Activated T-cell treated with anti-CD3 and anti-CD28 coated beads, Interleukin-2, amount 50 U/mL, for 48 hours (primary cell): ENCODE results near the gene SMIM8.
"Not testable (repeated sequence)": the region's sequence is repeated elsewhere in the genome, so short reads cannot be mapped to it uniquely, and the experiment has no call there.

Experiments
- DNase-seq, 2 experiments: peaks; one replicate each; pipeline ENCODE4 v3.0.0-alpha.2; 2020

SMIM8 gene

GRCh38 chr6:87322304-87323212 lies at the start of gene SMIM8:
Gene SMIM8, plus strand, starts transcription at chr6:87322588. Its CDS starts 14,444 bp downstream, at chr6:87337032.
- peak; percentile 91 to 93 for DNase-seq

- DNase-seq: no peak
Observed at GRCh38 chr6:87274660-87275274, 47.6 kb upstream of the SMIM8 start.

- no peak for DNase-seq
Observed at GRCh38 chr6:87276624-87277023, 45.8 kb upstream of the SMIM8 start.

DNA sequence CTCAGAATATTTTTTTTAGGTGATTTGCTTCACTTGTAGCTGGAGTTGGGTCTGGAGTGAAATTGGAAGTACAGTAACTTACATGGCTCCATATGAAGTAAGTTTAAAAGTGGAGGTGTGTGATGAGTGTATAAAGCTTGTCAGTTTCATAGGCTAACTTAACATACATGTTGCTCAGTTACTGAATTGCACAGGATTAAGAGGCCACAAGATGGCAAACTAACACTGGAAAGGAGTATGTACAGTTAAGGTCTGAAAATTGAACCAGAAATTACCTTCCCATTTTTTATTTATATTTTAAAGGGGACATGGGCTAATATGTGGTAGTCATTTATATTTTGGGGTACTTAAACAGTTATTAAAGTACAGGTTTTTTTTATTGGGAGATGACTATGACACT lies 45.3 kb upstream of the SMIM8 start:
- no peak for DNase-seq

DNA sequence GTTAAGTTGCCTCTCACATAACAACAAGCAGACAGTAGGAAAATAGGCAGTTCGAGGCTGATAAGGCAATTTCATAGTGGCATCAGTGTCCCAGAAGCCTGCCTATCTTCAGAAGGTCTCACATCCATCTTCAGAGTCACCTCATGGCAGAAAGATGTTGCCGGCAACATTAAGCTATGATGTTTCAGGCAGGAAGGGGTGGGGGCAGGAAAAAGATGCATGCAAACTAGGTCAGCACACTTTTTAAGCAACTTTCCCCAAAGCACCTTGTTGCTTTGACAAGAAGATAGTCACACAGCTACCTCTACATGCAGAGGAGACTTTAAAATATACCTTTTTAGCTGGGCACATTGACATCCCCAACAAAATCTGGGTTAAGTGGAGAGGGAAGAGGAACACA lies 43.2 kb upstream of the SMIM8 start:
- no peak for DNase-seq

- no peak for DNase-seq
Observed at GRCh38 chr6:87281426-87281825, 41.0 kb upstream of the SMIM8 start.

- DNase-seq: no peak
Observed at GRCh38 chr6:87282743-87283142, 39.6 kb upstream of the SMIM8 start.

DNA sequence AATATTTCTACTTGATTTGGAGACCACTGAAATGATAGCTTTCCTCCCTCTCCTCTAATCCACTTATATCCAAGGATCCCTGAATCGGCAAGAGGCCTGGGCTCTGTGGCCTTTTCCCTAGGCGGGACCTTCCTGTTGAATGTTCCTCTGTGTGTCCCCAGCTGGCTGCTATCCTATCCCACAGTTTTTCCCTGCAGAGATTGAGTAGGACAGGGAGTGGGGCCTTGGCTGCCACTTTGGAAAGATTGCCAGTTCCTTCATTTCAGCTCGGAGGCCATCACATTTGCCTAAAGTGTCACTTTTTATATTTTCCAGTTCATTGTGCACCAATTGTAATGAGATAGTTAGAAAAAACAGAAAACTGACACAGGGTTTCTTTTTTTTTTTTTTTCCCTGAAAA lies 38.9 kb upstream of the SMIM8 start:
- DNase-seq: no peak

DNA sequence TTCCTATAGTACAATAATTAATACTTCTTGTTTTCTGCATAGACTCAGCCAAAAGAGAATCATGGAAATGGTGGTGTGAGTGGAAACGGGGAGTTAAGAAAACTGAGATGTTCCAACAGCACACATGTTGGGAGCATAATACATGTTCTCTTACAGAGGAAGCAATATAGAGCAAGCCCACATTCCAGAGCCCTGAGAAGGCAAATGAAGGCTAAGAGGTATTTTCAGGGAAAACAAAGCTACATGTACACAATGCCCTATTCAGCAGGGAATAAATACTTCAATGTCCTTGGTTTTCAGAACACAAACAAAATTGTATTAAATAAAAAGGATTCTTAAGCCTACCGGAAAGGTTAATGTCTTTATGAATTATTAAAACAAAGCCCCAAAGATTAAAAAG lies 35.1 kb upstream of the SMIM8 start:
- no peak for DNase-seq

- DNase-seq: no peak
Observed at GRCh38 chr6:87289571-87289970, 32.8 kb upstream of the SMIM8 start.

DNA sequence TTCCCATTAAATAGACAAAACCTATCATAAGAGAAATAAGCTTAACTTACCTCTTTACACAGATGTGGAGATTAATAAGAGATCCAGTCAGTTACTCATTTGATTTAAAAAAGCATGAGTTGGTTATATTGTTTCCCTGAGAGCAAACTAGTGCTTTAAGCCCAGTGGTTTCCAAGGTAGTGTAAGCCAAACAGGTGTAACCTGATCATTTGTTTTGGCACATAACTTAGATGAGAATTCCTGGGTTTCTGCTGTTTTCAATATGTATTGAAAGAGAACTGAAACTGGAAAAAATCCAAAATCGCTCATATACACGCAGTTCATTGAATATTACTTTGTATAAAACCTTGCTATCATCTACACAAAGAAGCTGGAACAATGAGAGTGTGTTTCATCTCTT lies 30.5 kb upstream of the SMIM8 start:
- DNase-seq: no peak

- DNase-seq: no peak
Observed at GRCh38 chr6:87293526-87293925, 28.9 kb upstream of the SMIM8 start.

DNA sequence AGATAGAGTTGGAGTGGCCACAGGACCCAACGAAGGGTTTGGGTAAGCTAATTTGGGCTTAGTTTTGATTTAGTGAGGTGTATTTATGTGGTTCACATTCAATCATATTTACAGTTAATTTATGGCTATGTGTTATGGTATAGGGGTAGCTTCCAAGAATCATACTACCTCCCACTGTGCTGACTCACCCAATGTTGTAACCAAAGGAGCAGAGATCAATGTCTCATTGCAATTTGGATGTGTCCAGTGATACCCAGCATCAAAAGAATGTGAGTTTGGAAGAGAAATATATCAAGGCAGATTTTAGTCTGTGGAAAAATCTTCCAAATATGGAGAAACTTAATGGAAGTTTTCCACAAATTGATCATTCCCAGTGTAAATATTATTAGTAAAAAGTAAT lies 25.3 kb upstream of the SMIM8 start:
- DNase-seq: no peak

DNA sequence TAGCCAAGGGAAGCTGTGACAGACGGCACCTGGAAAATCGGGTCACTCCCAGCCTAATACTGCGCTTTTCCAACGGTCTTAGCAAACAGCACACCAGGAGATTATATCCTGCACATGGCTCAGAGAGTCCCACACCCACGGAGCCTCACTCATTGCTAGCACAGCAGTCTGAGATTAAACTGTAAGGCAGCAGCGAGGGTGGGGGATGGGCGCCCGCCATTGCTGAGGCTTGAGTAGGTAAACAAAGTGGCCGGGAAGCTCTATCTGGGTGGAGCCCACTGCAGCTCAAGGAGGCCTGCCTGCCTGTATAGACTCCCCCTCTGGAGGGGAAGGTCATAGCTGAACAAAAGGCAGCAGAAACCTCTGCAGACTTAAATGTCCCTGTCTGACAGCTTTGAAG lies 21.1 kb upstream of the SMIM8 start:
- DNase-seq: not testable (repeated sequence)

GRCh38 chr6:87308970-87309369 lies 13.4 kb upstream of the SMIM8 start:
- no peak for DNase-seq

GRCh38 chr6:87312860-87313259 lies 9.5 kb upstream of the SMIM8 start:
- no peak for DNase-seq

GRCh38 chr6:87315071-87315470 lies 7.3 kb upstream of the SMIM8 start:
- DNase-seq: no peak

- DNase-seq: no peak
Observed at GRCh38 chr6:87319271-87319987, 3.0 kb upstream of the SMIM8 start.

GRCh38 chr6:87323880-87324279 lies 1.5 kb downstream of the SMIM8 start:
- not testable (repeated sequence) for DNase-seq

DNA sequence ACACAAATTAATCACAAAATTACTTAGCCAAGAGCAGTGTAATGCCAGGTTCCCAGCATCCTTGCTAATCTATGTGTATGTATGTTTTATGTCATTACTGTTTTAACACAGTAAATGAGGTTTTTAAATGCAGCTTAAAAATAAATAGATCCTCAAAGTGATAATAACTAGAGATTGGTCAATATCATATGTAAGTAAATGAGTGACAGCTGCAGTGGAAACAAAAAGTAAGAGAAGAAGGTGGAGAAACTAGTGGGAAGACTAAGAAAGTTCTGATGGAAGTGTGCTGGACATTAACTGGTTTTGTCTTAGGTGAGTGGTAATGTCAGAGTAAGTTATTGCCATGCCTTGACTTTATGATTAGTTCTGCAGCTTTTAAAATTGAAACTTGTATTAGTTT lies 8.6 kb downstream of the SMIM8 start:
- DNase-seq: no peak

- no peak for DNase-seq
Observed at GRCh38 chr6:87333033-87333432, 10.6 kb downstream of the SMIM8 start.

- DNase-seq: no peak
Observed at GRCh38 chr6:87333591-87334181, 11.3 kb downstream of the SMIM8 start.

DNA sequence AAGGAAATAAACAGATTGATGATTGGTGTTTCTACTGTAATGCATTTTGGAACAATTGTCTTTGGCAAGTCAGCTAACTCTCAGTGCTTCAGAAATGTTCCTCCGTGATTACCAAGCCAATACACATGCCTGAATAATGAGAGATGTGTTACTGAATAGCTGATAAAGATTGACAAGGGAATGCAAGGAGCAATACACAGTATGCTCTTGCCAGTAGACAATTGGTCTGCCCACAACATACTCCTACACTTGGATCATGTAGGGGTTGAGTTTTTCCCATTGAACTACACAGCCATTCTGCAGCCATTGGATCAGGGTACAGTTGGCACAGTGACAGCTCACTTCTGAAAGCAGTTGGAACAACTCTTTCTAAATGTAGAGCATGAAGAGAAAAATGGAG lies 12.3 kb downstream of the SMIM8 start:
- no peak for DNase-seq
